ENCODE results near the gene HOXB3.

Gene HOXB3

DNA sequence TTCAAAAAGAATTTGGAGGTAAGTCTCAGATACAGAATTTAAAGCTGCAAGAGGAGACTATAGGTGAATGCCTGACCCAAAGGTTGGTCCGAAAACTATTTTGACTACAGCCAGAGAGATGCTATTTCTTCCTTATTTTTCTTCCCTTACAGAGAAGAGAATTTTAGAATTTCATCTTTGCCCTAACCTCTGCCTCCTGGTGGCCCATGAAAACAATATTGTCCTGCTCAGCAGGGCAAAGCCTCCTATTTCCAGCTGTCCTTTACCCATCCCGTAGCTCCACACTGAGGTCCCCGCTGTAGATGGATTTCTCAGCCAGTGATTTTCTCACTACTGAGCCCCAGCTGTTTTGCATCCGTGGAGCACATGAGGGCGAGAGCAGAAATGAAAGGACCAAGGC, 83.8 kb downstream of the HOXB3 start:
- peaks cover 38% of the 10 kb centered on the region for H3K27me3 ChIP-seq (ENCODE audit: insufficient read depth, low read length, poor library complexity)
- H3K9me3 ChIP-seq (ENCODE audit: insufficient read depth, low read length, severe bottlenecking): no peaks in the 10 kb centered on the region
- H3K4me3 ChIP-seq (ENCODE audit: low read depth in 1 of 2, low read length in 2 of 2): no peak overlapping the region
- 0 out of 2 replicates have a peak, but pooled peaks cover 3% of the 10 kb centered on the region for H4K20me1 ChIP-seq (ENCODE audit: insufficient read depth, low read length)
- ATAC-seq (ENCODE audit: insufficient read depth, low read depth) (no peak), DNase-seq (no peak)
- H3K9ac ChIP-seq (ENCODE audit: low read depth, low read length): no peak overlapping the region
- no peaks in the 10 kb centered on the region for H3K4me1 ChIP-seq (ENCODE audit: insufficient read depth, low read length)
- no peaks in the 10 kb centered on the region for H3K79me2 ChIP-seq (ENCODE audit: insufficient read depth, low read length)
- H3K36me3 ChIP-seq (ENCODE audit: insufficient read depth, low read length): no peaks in the 10 kb centered on the region
- H3K27ac ChIP-seq (ENCODE audit: low read length): no peak overlapping the region
- H2AFZ ChIP-seq (ENCODE audit: low read depth, low read length): no peak overlapping the region
- TF ChIP-seq EZH2 (IDR thresholded peaks at IDR 0.05; ENCODE audit: borderline replicate concordance, low read depth, low read length, severe bottlenecking) (no peak), CTCF (IDR thresholded peaks at IDR 0.05; ENCODE audit: borderline replicate concordance, extremely low read depth, low read length, poor library complexity, severe bottlenecking) (no peak)
- H3K4me2 ChIP-seq (ENCODE audit: insufficient read depth, low read length): no peak overlapping the region

- Histone ChIP-seq H3K79me2 (ENCODE audit: insufficient read depth, low read length) (no peaks in the 10 kb centered on the region), H3K4me1 (ENCODE audit: insufficient read depth, low read length) (no peaks in the 10 kb centered on the region), H3K27ac (ENCODE audit: low read length) (no peak overlapping the region), H3K9me3 (ENCODE audit: insufficient read depth, low read length, severe bottlenecking) (no peaks in the 10 kb centered on the region), H4K20me1 (ENCODE audit: insufficient read depth, low read length) (0 out of 2 replicates have a peak, but pooled peaks cover 3% of the 10 kb centered on the region), H3K4me2 (ENCODE audit: insufficient read depth, low read length) (no peak overlapping the region), H3K9ac (ENCODE audit: low read depth, low read length) (no peak overlapping the region), H3K4me3 (ENCODE audit: low read depth in 1 of 2, low read length in 2 of 2) (no peak overlapping the region), H3K36me3 (ENCODE audit: insufficient read depth, low read length) (no peaks in the 10 kb centered on the region), H2AFZ (ENCODE audit: low read depth, low read length) (no peak overlapping the region), H3K27me3 (ENCODE audit: insufficient read depth, low read length, poor library complexity) (peaks cover 42% of the 10 kb centered on the region)
- TF ChIP-seq CTCF (IDR thresholded peaks at IDR 0.05; ENCODE audit: borderline replicate concordance, extremely low read depth, low read length, poor library complexity, severe bottlenecking): no peak
- ATAC-seq (ENCODE audit: insufficient read depth, low read depth): no peak; the same call in 2 of the 3 replicates
- no peak for DNase-seq
Measured at GRCh38 chr17:48505788-48506187, 84.3 kb downstream of the HOXB3 start.

GRCh38 chr17:48504953-48505352, 85.1 kb downstream of the HOXB3 start:
- TF ChIP-seq CTCF (IDR thresholded peaks at IDR 0.05; ENCODE audit: borderline replicate concordance, extremely low read depth, low read length, poor library complexity, severe bottlenecking) (no peak), EZH2 (IDR thresholded peaks at IDR 0.05; ENCODE audit: borderline replicate concordance, low read depth, low read length, severe bottlenecking) (no peak)

DNA sequence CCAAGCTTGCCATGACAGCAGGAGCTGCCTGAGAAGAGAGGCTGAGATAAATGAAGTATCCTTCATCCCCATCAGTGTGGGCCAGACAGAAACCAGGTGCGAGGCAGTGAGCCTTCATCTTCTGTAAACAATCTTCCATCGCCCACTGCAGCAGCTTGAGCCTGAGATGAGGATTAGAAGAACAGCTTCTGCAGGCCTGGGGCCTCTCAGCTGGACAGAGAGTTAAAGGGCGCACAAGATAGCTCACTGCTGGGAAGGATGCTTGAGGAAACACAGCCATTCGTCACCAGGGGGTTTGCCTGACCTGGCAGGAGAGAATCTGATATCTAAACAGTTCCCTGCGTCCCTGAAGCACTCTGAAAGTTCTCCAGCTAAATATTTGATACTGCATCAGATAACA, 86.3 kb downstream of the HOXB3 start:
- no peaks in the 10 kb centered on the region for H3K9me3 ChIP-seq (ENCODE audit: insufficient read depth, low read length, severe bottlenecking)
- H3K4me3 ChIP-seq (ENCODE audit: low read depth in 1 of 2, low read length in 2 of 2): no peak overlapping the region
- H2AFZ ChIP-seq (ENCODE audit: low read depth, low read length): no peak overlapping the region
- DNase-seq (no peak), ATAC-seq (ENCODE audit: insufficient read depth, low read depth) (no peak)
- no peaks in the 10 kb centered on the region for H3K36me3 ChIP-seq (ENCODE audit: insufficient read depth, low read length)
- peaks cover 3% of the 10 kb centered on the region; the same call in 1 of the 2 replicates for H4K20me1 ChIP-seq (ENCODE audit: insufficient read depth, low read length)
- no peaks in the 10 kb centered on the region for H3K79me2 ChIP-seq (ENCODE audit: insufficient read depth, low read length)
- no peak overlapping the region for H3K9ac ChIP-seq (ENCODE audit: low read depth, low read length)
- H3K4me2 ChIP-seq (ENCODE audit: insufficient read depth, low read length): no peak overlapping the region
- H3K27me3 ChIP-seq (ENCODE audit: insufficient read depth, low read length, poor library complexity): peaks cover 43% of the 10 kb centered on the region
- no peak overlapping the region for H3K27ac ChIP-seq (ENCODE audit: low read length)
- TF ChIP-seq CTCF (IDR thresholded peaks at IDR 0.05; ENCODE audit: borderline replicate concordance, extremely low read depth, low read length, poor library complexity, severe bottlenecking) (no peak), EZH2 (IDR thresholded peaks at IDR 0.05; ENCODE audit: borderline replicate concordance, low read depth, low read length, severe bottlenecking) (no peak)
- H3K4me1 ChIP-seq (ENCODE audit: insufficient read depth, low read length): no peaks in the 10 kb centered on the region

More at GRCh38 chr17:48504953-48505352, 85.1 kb downstream of the HOXB3 start:
- DNase-seq (no peak), ATAC-seq (ENCODE audit: insufficient read depth, low read depth) (no peak)
- no peak overlapping the region for H2AFZ ChIP-seq (ENCODE audit: low read depth, low read length)
- no peak overlapping the region for H3K4me3 ChIP-seq (ENCODE audit: low read depth in 1 of 2, low read length in 2 of 2)
- H3K79me2 ChIP-seq (ENCODE audit: insufficient read depth, low read length): no peaks in the 10 kb centered on the region
- H3K36me3 ChIP-seq (ENCODE audit: insufficient read depth, low read length): no peaks in the 10 kb centered on the region
- peaks cover 43% of the 10 kb centered on the region for H3K27me3 ChIP-seq (ENCODE audit: insufficient read depth, low read length, poor library complexity)
- no peak overlapping the region for H3K4me2 ChIP-seq (ENCODE audit: insufficient read depth, low read length)
- no peak overlapping the region for H3K27ac ChIP-seq (ENCODE audit: low read length)
- H4K20me1 ChIP-seq (ENCODE audit: insufficient read depth, low read length): 0 out of 2 replicates have a peak, but pooled peaks cover 3% of the 10 kb centered on the region
- no peak overlapping the region for H3K9ac ChIP-seq (ENCODE audit: low read depth, low read length)
- H3K9me3 ChIP-seq (ENCODE audit: insufficient read depth, low read length, severe bottlenecking): no peaks in the 10 kb centered on the region
- H3K4me1 ChIP-seq (ENCODE audit: insufficient read depth, low read length): no peaks in the 10 kb centered on the region

All from DND-41 (cell line).